Esophagus muscularis mucosa (tissue), 4 donors: ENCODE results near the gene ETFA. TPM values are rescaled to one million over a fixed set of nuclear protein-coding genes. Genes with fewer than 3 reads are reported as not detected.
A peak's percentile ranks its signal among the peaks of the same experiment; 100 is the strongest.

Experiments used
- DNase-seq: peaks from one replicate; pipeline ENCODE4 v3.0.0-alpha.2; 2017; ENCODE audit errors: extremely low spot score
- H3K27ac ChIP-seq, 4 donors: fragments of 200-600 bp; sonication (generic); replicated peaks in 1 of 4; 1 replicate in 3 of 4; 2 replicates in 1 of 4; pipeline ENCODE4 v1.5.1; 2016 to 2019; ENCODE audit warnings: mild to moderate bottlenecking in 1 of 4
- H3K27me3 ChIP-seq, 4 donors: fragments of 200-600 bp; sonication (generic); one replicate each; pipeline versions ENCODE4 v1.5.1 to v1.6.0; 2016 to 2019
- H3K36me3 ChIP-seq, 4 donors: fragments of 200-600 bp; sonication (generic); one replicate each; pipeline ENCODE4 v1.5.1; 2016 to 2019
- H3K4me1 ChIP-seq, 4 donors: fragments of 200-600 bp; sonication (generic); one replicate each; pipeline ENCODE4 v1.5.1; 2016 to 2019
- H3K4me3 ChIP-seq, 4 donors: fragments of 200-600 bp; sonication (generic); 1 replicate in 2 of 4; 2 replicates in 2 of 4; pipeline ENCODE4 v1.5.1; 2016 to 2019; ENCODE audit warnings: mild to moderate bottlenecking in 4 of 4, moderate library complexity in 1 of 4
- H3K9me3 ChIP-seq, 4 donors: fragments of 200-600 bp; sonication (generic); 1 replicate in 3 of 4; 2 replicates in 1 of 4; pipeline ENCODE4 v1.5.1; 2016 to 2019
- CTCF ChIP-seq, 3 experiments: fragments of 200-600 bp in 2 of 3; fragments of 450-650 bp in 1 of 3; sonication (generic) in 2 of 3; IDR thresholded peaks; one replicate each; pipeline ENCODE4 v1.5.1; 2017 to 2019; ENCODE audit warnings: antibody characterized with exemption in 3 of 3, mild to moderate bottlenecking in 2 of 3, moderate library complexity in 1 of 3
- EP300 ChIP-seq: sonication (generic); formaldehyde crosslinking; IDR thresholded peaks from one replicate; pipeline ENCODE4 v1.6.1; 2017; ENCODE audit warnings: antibody characterized with exemption
- POLR2A ChIP-seq: fragments of 450-650 bp; IDR thresholded peaks from one replicate; pipeline ENCODE4 v1.6.1; 2017; ENCODE audit warnings: antibody characterized with exemption, moderate library complexity, mild to moderate bottlenecking, low read depth
- POLR2AphosphoS5 ChIP-seq, 2 donors: sonication (generic); formaldehyde crosslinking; IDR thresholded peaks; one replicate each; pipeline ENCODE4 v1.6.1; 2017; ENCODE audit warnings: antibody characterized with exemption in 2 of 2
- WGBS: methylation state at CpG from one replicate; pipeline ENCODE4 v1.1.5; 2018; 5-methylcytosine and 5-hydroxymethylcytosine counted together
- intact Hi-C: fragments of 100-400 bp; cut with DNase I; formaldehyde crosslinking; loops from one replicate; pipeline ENCODE4 v1.15.1; 2023
- total RNA-seq, 4 donors: library from RNA; depleted of rRNA; stranded (reverse); fragments of >200 nt; gene quantifications; one replicate each; pipeline versions ENCODE4 v1.1.0 to v1.2.1, GENCODE V29; 2016

ETFA gene
- total RNA-seq, 4 donors from 2014 or later = 98.7 to 137 (median 130) TPM

- 94% methylated on average over 6 of the region's 8 CpGs for WGBS
- TF ChIP-seq CTCF (IDR thresholded peaks at IDR 0.05) (no peak), POLR2A (no peak), POLR2AphosphoS5 (IDR thresholded peaks at IDR 0.05) (no peak), EP300 (no peak)
- no peak for DNase-seq
- Histone ChIP-seq H3K9me3 (no peaks in the 10 kb centered on the region), H3K4me1 (peaks cover 30 to 43% (median 42%) of the 10 kb centered on the region in 4 donors), H3K27ac (no peak overlapping the region), H3K27me3 (peaks cover 0 to 49% (median 6%) of the 10 kb centered on the region in 4 donors), H3K36me3 (no peaks in the 10 kb centered on the region), H3K4me3 (no peak overlapping the region)
- intact Hi-C loops = loop anchor here (5.0 kb wide), 1 partner anchor 140 kb away; no protein-coding TSS in a partner anchor
These were observed 118.6 kb downstream of the ETFA start for GRCh38 chr15:76192715-76193114.

GRCh38 chr15:76191539-76192244 lies 119.6 kb downstream of the ETFA start:
- no peak overlapping the region for H3K4me3 ChIP-seq
- H3K27me3 ChIP-seq = peaks cover 0 to 59% (median 6%) of the 10 kb centered on the region in 4 donors
- 65% methylated on average over 10 of the region's 55 CpGs for WGBS
- no peak for TF ChIP-seq CTCF (IDR thresholded peaks at IDR 0.05)
- TF ChIP-seq POLR2AphosphoS5 (IDR thresholded peaks at IDR 0.05) = no peak
- TF ChIP-seq EP300 = no peak
- no peak for TF ChIP-seq POLR2A
- H3K9me3 ChIP-seq = no peaks in the 10 kb centered on the region
- peaks cover 20 to 33% (median 31%) of the 10 kb centered on the region in 4 donors for H3K4me1 ChIP-seq
- no peak overlapping the region for H3K27ac ChIP-seq
- no peak for DNase-seq
- intact Hi-C loops = loop anchor here (5.0 kb wide), 1 partner anchor 141 kb away; no protein-coding TSS in a partner anchor
- no peaks in the 10 kb centered on the region for H3K36me3 ChIP-seq

- Histone ChIP-seq H3K27me3 (peaks cover 0 to 67% (median 6%) of the 10 kb centered on the region in 4 donors), H3K4me1 (peaks cover 14 to 26% (median 25%) of the 10 kb centered on the region in 4 donors), H3K4me3 (peak overlapping the region in 1 of 4 donors; percentile 34), H3K36me3 (no peaks in the 10 kb centered on the region), H3K9me3 (no peaks in the 10 kb centered on the region), H3K27ac (no peak overlapping the region)
- 24% methylated on average over 32 of the region's 34 CpGs for WGBS
- peak in 1 of 2 donors; percentile 21 for TF ChIP-seq POLR2AphosphoS5 (IDR thresholded peaks at IDR 0.05)
- no peak for TF ChIP-seq POLR2A
- peak; percentile 84 to 92 (median 92) for TF ChIP-seq CTCF (IDR thresholded peaks at IDR 0.05)
- DNase-seq = peak; percentile 93
- intact Hi-C loops = loop anchor here (5.0 kb wide), 1 partner anchor 141 kb away; no protein-coding TSS in a partner anchor
These were observed 120.3 kb downstream of the ETFA start for GRCh38 chr15:76190751-76191538.

- intact Hi-C loops = loop anchor here (5.0 kb wide), 1 partner anchor 142 kb away; no protein-coding TSS in a partner anchor
- WGBS = 56% methylated on average over 12 of the region's 12 CpGs
- DNase-seq = no peak
- H3K9me3 ChIP-seq = no peaks in the 10 kb centered on the region
- H3K4me1 ChIP-seq = peaks cover 11 to 26% (median 19%) of the 10 kb centered on the region in 4 donors
- H3K27me3 ChIP-seq = peaks cover 0 to 71% (median 6%) of the 10 kb centered on the region in 4 donors
- TF ChIP-seq POLR2AphosphoS5 (IDR thresholded peaks at IDR 0.05) = no peak
- TF ChIP-seq CTCF (IDR thresholded peaks at IDR 0.05) = no peak
- TF ChIP-seq POLR2A = no peak
- no peak for TF ChIP-seq EP300
- no peak overlapping the region for H3K4me3 ChIP-seq
- no peak overlapping the region for H3K27ac ChIP-seq
- H3K36me3 ChIP-seq = no peaks in the 10 kb centered on the region
These were observed 121.2 kb downstream of the ETFA start for GRCh38 chr15:76190070-76190564.
